Right cardiac atrium (tissue), 5 donors: ENCODE results near the gene TPM3. TPM values are rescaled to one million over a fixed set of nuclear protein-coding genes. Genes with fewer than 3 reads are reported as not detected.
A peak's percentile ranks its signal among the peaks of the same experiment; 100 is the strongest.

Source experiments
- ATAC-seq, 2 donors: fragments of 200-7000 bp; cut with Tn5 transposase; one replicate each; pipeline versions ENCODE4 v1.8.0 to v1.9.1; 2020; ENCODE audit warnings: moderate library complexity in 2 of 2, mild to moderate bottlenecking in 1 of 2
- DNase-seq, 3 donors: peaks; one replicate each; pipeline ENCODE4 v3.0.0-alpha.2; 2020
- H3K27ac ChIP-seq: one replicate; pipeline ENCODE4 v1.5.1; 2013; ENCODE audit warnings: mild to moderate bottlenecking, low read length, control low read depth, moderate library complexity
- H3K27me3 ChIP-seq: one replicate; pipeline ENCODE4 v1.6.1; 2013; ENCODE audit not compliant: control insufficient read depth, insufficient read depth
- H3K4me1 ChIP-seq: one replicate; pipeline ENCODE4 v1.6.1; 2013; ENCODE audit warnings: low read length; ENCODE audit not compliant: control insufficient read depth, insufficient read depth
- H3K4me3 ChIP-seq: one replicate; pipeline ENCODE4 v1.5.1; 2013; ENCODE audit warnings: low read length, control low read depth
- H3K9me3 ChIP-seq: one replicate; pipeline ENCODE4 v1.6.1; 2013; ENCODE audit warnings: low read length; ENCODE audit not compliant: control insufficient read depth
- WGBS: extraction: QIAGEN DNeasy Blood & Tissue Kit; methylation state at CpG from one replicate; pipeline ENCODE4 v1.1.7; 2013; 5-methylcytosine and 5-hydroxymethylcytosine counted together
- intact Hi-C, 4 donors: fragments of 100-400 bp; cut with DNase I; formaldehyde crosslinking; loops; one replicate each; pipeline versions ENCODE4 v1.11.0 to v1.14.0; 2022 to 2023
- polyA plus RNA-seq: library from polyadenylated mRNA; stranded (reverse); fragments of 200-250 nt; gene quantifications from one replicate; pipeline ENCODE4 v1.2.3, GENCODE V29; 2013
- total RNA-seq, 4 donors: library from RNA; stranded (reverse); fragmentation: NEBNext Ultra II Directional; extraction: Animal tissue kit (Norgen Biotek cat#: 25700); gene quantifications; one replicate each; pipeline ENCODE4 v1.2.1, GENCODE V29; 2021
- donor health status: healthy with polysubstance abuse.
- donor health status: DM: no; HTN: yes; CAD: no.
- donor health status: DM: no; HTN: no; CAD: no.
- donor health status: DM: no; HTN: yes; CAD: no; lungs with severe emphysema.
- donor health status: DM: yes; HTN: yes; CAD: no.

Gene TPM3
- total and polyA plus RNA-seq, 5 donors: 202 to 594 (median 282) TPM

DNA sequence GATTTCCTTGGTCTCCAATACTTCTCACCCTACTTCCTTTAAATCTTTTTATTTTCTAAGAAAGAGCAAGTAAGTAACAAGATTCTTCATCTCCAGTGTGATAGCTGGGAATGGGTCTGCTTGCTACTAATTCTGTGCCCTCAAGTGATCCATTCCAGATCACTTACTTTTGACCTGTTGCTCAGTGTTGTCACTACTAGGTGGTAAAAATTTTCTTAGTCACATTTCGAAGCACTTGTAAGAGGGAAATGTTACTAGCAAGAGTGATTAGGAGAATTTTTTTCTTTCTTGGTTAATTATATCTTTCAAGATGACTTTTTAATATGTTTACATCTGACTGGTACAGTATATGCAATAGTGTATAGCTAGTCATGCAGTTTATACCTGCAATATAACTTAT lies 31.0 kb upstream of the TPM3 start:
- no peaks in the 10 kb centered on the region for H3K4me1 ChIP-seq
- DNase-seq: no peak
- intact Hi-C loops: loop anchor here in 1 of 4 donors (10.0 kb wide), 1 partner anchor 102 kb away; the partner anchor contains the start of genes AQP10 and ATP8B2
- no peak overlapping the region for H3K4me3 ChIP-seq
- ATAC-seq: no peak
- WGBS: 68% methylated on average over 1 of the region's 1 CpG
- H3K27ac ChIP-seq: no peak overlapping the region
- no peaks in the 10 kb centered on the region for H3K27me3 ChIP-seq
- no peaks in the 10 kb centered on the region for H3K9me3 ChIP-seq

GRCh38 chr1:154222518-154222917 lies 30.6 kb upstream of the TPM3 start:
- 92% methylated on average over 1 of the region's 1 CpG for WGBS

DNA sequence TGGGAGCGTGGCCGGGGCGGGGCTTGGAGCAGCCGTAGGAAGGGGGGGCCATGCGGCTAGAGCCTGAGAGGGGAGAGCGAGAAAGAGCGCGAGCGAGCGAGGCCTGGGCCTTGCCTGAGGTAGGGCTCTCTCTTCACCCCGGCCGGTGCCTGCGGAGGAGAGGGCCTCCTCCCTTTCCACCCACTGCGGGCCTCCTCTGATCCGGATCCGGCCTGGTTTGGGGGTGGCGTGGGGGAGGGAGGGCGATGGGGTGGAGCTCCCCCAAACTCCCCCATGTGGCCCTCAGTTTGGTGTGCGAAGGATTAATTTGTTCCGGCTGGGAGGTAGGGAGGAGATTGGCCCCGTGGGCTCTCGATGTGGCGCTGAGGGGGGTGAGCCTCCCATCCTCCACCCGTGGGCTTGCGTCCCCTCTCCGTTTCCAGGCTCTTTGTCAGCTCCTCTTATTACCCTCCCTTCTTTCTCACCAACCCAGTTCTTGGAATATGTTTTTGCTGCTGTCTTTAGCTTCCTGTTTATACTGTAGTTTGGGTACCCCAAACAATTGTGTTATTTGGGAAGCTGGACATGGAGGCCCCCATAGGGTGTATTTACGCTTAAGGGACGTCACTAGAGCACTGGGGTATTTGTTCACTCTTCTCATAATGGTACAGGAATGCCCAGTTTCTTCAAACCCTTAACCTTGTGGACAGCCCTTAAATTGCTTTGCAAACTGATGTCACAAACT lies 29.5 kb upstream of the TPM3 start:
- DNase-seq (peak; percentile 68 to 87 (median 85)), ATAC-seq (peak; percentile 61 to 65)
- no peaks in the 10 kb centered on the region for H3K4me1 ChIP-seq
- no peaks in the 10 kb centered on the region for H3K9me3 ChIP-seq
- H3K27me3 ChIP-seq: no peaks in the 10 kb centered on the region
- WGBS: under 1% methylated on average over 28 of the region's 28 CpGs
- peak overlapping the region; percentile 96 for H3K4me3 ChIP-seq
- H3K27ac ChIP-seq: peak overlapping the region; percentile 98
- intact Hi-C loops: loop anchor here in 1 of 4 donors (10.0 kb wide), 1 partner anchor 103 kb away; the partner anchor contains the start of genes AQP10 and ATP8B2

More at GRCh38 chr1:154222518-154222917, 30.6 kb upstream of the TPM3 start:
- no peaks in the 10 kb centered on the region for H3K27me3 ChIP-seq
- no peaks in the 10 kb centered on the region for H3K9me3 ChIP-seq
- no peak overlapping the region for H3K27ac ChIP-seq
- ATAC-seq (no peak), DNase-seq (no peak)
- H3K4me1 ChIP-seq: no peaks in the 10 kb centered on the region
- intact Hi-C loops: loop anchor here in 1 of 4 donors (10.0 kb wide), 1 partner anchor 102 kb away; the partner anchor contains the start of genes AQP10 and ATP8B2
- H3K4me3 ChIP-seq: peak overlapping the region; percentile 25

- no peak for DNase-seq
- under 1% methylated on average over 30 of the region's 33 CpGs for WGBS
- intact Hi-C loops: loop anchor here in 1 of 4 donors (10.0 kb wide), 1 partner anchor 104 kb away; the partner anchor contains the start of genes AQP10 and ATP8B2
These were observed 29.0 kb upstream of the TPM3 start for GRCh38 chr1:154220970-154221277.

GRCh38 chr1:154220071-154220969 lies 28.4 kb upstream of the TPM3 start, which contains the start of gene UBAP2L:
Gene UBAP2L (plus strand): TSS chr1:154220955. CDS start chr1:154225124, 4,169 bp downstream.
- H3K9me3 ChIP-seq: no peaks in the 10 kb centered on the region
- no peaks in the 10 kb centered on the region for H3K4me1 ChIP-seq
- WGBS: under 1% methylated on average over 73 of the region's 73 CpGs
- intact Hi-C loops: loop anchor here in 1 of 4 donors (10.0 kb wide), 1 partner anchor 104 kb away; the partner anchor contains the start of genes AQP10 and ATP8B2
- H3K27me3 ChIP-seq: no peaks in the 10 kb centered on the region
- ATAC-seq (peak; percentile 98 to 99), DNase-seq (peak; percentile 100)
- H3K4me3 ChIP-seq: peak within 1 kb of the TSS; percentile 96
- H3K27ac ChIP-seq: peak within 1 kb of the TSS; percentile 99

More at GRCh38 chr1:154220970-154221277, 29.0 kb upstream of the TPM3 start:
- no peaks in the 10 kb centered on the region for H3K9me3 ChIP-seq
- H3K27ac ChIP-seq: peak overlapping the region; percentile 98
- H3K27me3 ChIP-seq: no peaks in the 10 kb centered on the region
- no peak for ATAC-seq
- H3K4me3 ChIP-seq: peak overlapping the region; percentile 96
- no peaks in the 10 kb centered on the region for H3K4me1 ChIP-seq

GRCh38 chr1:154219541-154219940 lies 27.6 kb upstream of the TPM3 start:
- intact Hi-C loops: no loop called here
- Histone ChIP-seq H3K4me1 (no peaks in the 10 kb centered on the region), H3K27ac (peak overlapping the region; percentile 69), H3K4me3 (peak overlapping the region; percentile 81), H3K27me3 (no peaks in the 10 kb centered on the region), H3K9me3 (no peaks in the 10 kb centered on the region)
- DNase-seq (no peak), ATAC-seq (no peak)
- 23% methylated on average over 5 of the region's 5 CpGs for WGBS

GRCh38 chr1:154218545-154218944 lies 26.6 kb upstream of the TPM3 start:
- peak overlapping the region; percentile 81 for H3K4me3 ChIP-seq
- H3K27ac ChIP-seq: no peak overlapping the region
- intact Hi-C loops: no loop called here
- DNase-seq (no peak), ATAC-seq (no peak)
- H3K4me1 ChIP-seq: no peaks in the 10 kb centered on the region
- H3K27me3 ChIP-seq: no peaks in the 10 kb centered on the region
- H3K9me3 ChIP-seq: no peaks in the 10 kb centered on the region
- WGBS: 57% methylated on average over 3 of the region's 3 CpGs

DNA sequence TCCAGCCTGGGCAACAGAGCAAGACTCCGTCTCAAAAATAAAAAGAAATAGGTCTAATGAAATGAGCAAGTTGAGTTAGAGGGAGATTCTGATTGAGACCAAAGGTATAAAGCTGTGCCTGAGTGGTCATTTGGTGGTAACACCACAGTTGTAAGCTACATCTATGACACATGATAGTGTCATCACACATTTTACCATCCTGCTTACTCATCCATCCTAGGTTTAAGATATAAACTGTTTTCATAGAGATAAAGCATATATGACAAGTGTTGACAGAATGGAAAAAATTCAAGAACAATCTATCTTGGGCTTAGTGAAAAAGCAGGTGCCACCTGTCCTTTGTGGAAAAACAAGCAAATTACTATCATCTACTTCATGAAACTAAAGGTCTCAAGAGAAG lies 21.4 kb upstream of the TPM3 start:
- H3K4me3 ChIP-seq: no peak overlapping the region
- intact Hi-C loops: no loop called here
- H3K9me3 ChIP-seq: no peaks in the 10 kb centered on the region
- H3K27me3 ChIP-seq: no peaks in the 10 kb centered on the region
- DNase-seq: no peak
- WGBS: 86% methylated on average over 1 of the region's 1 CpG
- no peak for ATAC-seq
- no peaks in the 10 kb centered on the region for H3K4me1 ChIP-seq
- no peak overlapping the region for H3K27ac ChIP-seq

- intact Hi-C loops: no loop called here
- Histone ChIP-seq H3K27ac (peak overlapping the region; percentile 72), H3K9me3 (no peaks in the 10 kb centered on the region), H3K27me3 (no peaks in the 10 kb centered on the region), H3K4me1 (no peaks in the 10 kb centered on the region), H3K4me3 (no peak overlapping the region)
- DNase-seq: peak in 1 of 3 donors; percentile 55
- peak; percentile 55 to 58 for ATAC-seq
- 84% methylated on average over 10 of the region's 10 CpGs for WGBS
These were observed 20.2 kb upstream of the TPM3 start for GRCh38 chr1:154212083-154212482.

DNA sequence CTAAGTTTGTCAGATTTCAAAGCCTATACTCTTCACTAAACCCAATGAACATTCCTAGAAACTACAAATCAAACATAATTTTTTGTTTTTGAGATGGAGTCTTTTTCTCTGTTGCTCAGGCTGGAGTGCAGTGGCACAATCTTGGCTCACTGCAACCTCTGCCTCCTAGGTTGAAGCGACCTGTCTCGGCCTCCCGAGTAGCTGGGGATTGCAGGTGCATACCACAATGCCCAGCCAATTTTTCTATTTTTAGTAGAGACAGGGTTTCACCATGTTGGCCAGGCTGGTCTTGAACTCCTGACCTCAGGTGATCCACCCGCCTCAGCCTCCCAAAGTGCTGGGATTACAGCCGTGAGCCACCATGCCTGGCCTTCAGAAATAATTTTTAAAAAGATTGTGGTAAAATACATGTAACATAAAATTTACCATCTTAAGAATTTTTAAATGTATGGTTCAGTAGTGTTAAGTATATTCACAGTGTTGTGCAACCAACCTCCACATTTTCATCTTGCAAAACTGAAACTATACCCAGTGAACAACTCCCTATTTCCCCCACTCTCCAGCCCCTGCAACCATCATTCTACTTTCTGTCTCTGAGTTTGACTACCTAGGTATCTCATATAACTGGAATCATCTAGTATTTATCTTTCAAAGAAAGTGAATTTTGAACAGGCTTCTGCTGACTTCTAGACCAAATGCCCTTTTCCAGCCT lies 16.9 kb upstream of the TPM3 start:
- intact Hi-C loops: no loop called here
- no peak overlapping the region for H3K4me3 ChIP-seq
- no peaks in the 10 kb centered on the region for H3K4me1 ChIP-seq
- no peaks in the 10 kb centered on the region for H3K27me3 ChIP-seq
- H3K27ac ChIP-seq: no peak overlapping the region
- H3K9me3 ChIP-seq: no peaks in the 10 kb centered on the region
- WGBS: 89% methylated on average over 5 of the region's 5 CpGs
- DNase-seq: no peak
- no peak for ATAC-seq
